Measurements from ENCODE around the gene MADD. TPM values are rescaled to one million over a fixed set of nuclear protein-coding genes. Genes with fewer than 3 reads are reported as not detected.

The MADD gene
- total and polyA plus RNA-seq, 2 experiments from 2014 or later = 9.9 to 17.4 TPM

DNA sequence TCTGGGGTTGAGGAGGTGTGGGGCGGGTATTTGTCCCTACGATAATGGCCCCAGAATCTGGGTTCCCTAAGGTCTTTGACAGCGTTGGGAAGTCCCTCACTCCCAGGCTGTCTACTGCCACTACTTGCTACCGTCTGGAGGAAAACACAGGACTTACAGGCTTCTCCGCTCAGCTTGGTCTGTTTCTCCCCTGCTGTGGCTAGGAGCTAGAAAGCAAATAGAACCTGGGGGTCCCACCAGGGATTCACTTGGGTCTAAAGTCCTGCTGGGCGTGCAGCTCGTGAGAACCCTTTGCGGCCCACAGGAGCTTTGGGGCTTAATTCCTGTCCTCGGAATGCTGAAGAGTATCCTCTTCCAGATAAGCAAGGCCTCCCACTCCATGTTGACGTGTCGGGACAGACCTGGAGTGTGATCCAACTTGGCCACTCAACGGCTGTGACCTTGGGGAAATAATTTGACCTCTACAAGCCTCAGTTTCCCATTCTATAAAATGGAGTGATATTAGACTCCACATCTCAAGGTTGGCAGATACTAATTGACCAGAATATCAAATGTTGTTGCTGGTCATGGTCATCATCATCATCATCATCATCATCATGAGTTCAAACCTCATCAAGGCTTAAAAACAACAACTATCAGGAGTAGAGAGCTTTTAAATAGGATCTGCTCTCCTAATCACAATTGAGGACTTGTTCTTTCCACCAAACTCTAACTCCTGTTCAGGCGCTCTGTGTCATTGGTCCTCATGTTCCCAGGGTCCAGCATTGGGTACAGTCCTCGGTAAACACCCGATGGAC lies 84.2 kb downstream of the MADD start:
- in situ Hi-C loops (cut with MboI) = no loop called here
- TF ChIP-seq EZH2 (IDR thresholded peaks at IDR 0.05; ENCODE audit: insufficient read depth, poor library complexity, severe bottlenecking) (no peak), EZH2phosphoT487 (IDR thresholded peaks at IDR 0.05; ENCODE audit: insufficient read depth, low read depth) (no peak)
- WGBS, 2 experiments (ENCODE audit: low coverage in 1 of 2, low lambda C conversion rate in 2 of 2, missing lambda C conversion rate in 2 of 2) = 80 to 81% methylated on average over 15 of the region's 15 CpGs

DNA sequence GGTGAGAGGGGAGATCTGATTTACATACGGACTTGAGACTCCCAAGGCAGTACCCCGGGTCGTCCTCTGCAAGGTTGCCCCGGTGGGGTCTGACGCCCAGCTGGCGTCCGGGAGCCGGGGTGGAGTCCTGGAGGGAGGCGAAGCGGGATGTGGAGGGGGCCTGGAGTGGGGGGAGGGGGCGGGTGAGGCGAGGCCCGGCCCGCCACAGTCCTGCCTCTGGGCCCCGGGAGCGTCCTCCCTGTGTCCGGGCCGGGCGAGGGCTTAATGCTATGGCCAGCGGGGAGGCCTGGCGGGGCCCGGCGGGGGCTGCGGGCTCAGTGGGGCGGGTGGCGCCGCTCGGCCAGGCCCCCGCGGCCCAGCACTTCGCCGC lies 85.0 kb downstream of the MADD start:
- in situ Hi-C loops (cut with MboI) = no loop called here
- Histone ChIP-seq H3K27ac (no peak overlapping the region), H3K4me3 (peak overlapping the region; percentile 60)

More for the DNA sequence above, 84.2 kb downstream of the MADD start:
- Histone ChIP-seq H3K79me2 (ENCODE audit: insufficient read depth) (no peaks in the 10 kb centered on the region), H3K9ac (peak overlapping the region; percentile 64; the same call in 1 of the 2 replicates), H3K4me2 (ENCODE audit: unreplicated experiment) (peak overlapping the region; percentile 36), H3K27me3 (replicated peaks; ENCODE audit: insufficient read depth) (no peaks in the 10 kb centered on the region), H3K9me3 (ENCODE audit: low read depth) (no peaks in the 10 kb centered on the region), H3K9me2 (ENCODE audit: insufficient read depth) (no peaks in the 10 kb centered on the region), H3K36me3 (ENCODE audit: low read depth) (no peaks in the 10 kb centered on the region), H3K27ac (no peak overlapping the region), H3K4me3 (no peak overlapping the region), H3F3A (ENCODE audit: insufficient read depth) (0 out of 2 replicates have a peak, but pooled peaks cover 5% of the 10 kb centered on the region), H4K20me1 (ENCODE audit: insufficient read depth) (no peaks in the 10 kb centered on the region), H3K4me1 (ENCODE audit: insufficient read depth) (no peaks in the 10 kb centered on the region), H2AFZ (peak overlapping the region; percentile 77)
- no peak for DNase-seq

DNA sequence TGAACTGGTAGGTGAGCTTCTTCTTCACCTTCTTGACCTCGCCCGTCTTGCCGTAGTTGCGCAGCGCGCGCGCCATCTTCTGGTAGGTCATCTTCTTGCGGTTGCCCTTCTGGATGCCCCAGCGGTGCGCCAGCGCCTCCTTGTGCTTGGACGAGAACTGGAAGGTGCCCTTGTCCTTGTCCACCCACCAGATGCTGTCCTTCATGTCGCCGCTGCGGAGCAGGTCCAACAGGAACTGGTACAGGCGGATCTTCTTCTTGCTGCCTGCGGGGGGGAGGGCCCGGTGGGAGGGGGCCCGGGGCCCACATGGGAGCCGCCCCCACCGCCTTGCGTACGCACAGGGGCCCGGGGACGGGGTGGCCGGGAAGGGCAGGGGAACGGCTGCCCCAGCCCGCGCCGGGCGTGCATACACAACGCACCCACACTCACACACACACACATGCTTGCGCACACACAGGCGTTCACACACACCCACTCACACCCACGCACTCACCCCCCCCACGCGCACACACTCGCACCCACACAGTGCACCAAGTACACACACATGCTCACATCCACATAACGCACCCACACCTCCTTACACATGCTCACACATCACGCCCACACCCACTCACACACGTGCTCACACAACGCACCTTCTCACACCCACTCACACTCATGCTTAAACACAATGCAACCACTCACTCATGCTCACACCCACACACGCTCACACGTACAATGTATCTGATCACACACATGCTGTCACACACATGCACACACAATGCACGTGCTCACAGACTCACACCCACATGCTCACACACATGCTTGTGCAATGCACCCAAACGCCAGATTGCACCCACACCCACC lies 85.6 kb downstream of the MADD start:
- peak overlapping the region; percentile 77 for H2AFZ ChIP-seq
- no peak overlapping the region for H3K27ac ChIP-seq
- H3K9me2 ChIP-seq (ENCODE audit: insufficient read depth) = no peaks in the 10 kb centered on the region
- in situ Hi-C loops (cut with MboI) = no loop called here
- H3K27me3 ChIP-seq (replicated peaks; ENCODE audit: insufficient read depth) = no peaks in the 10 kb centered on the region
- H3K4me3 ChIP-seq = peak overlapping the region; percentile 60
- 10 to 15% methylated on average over 23 to 42 of the region's 47 CpGs for WGBS, 2 experiments (ENCODE audit: low coverage in 1 of 2, low lambda C conversion rate in 2 of 2, missing lambda C conversion rate in 2 of 2)
- H3K9ac ChIP-seq = peak overlapping the region; percentile 64
- TF ChIP-seq EZH2phosphoT487 (IDR thresholded peaks at IDR 0.05; ENCODE audit: insufficient read depth, low read depth) (no peak), EZH2 (IDR thresholded peaks at IDR 0.05; ENCODE audit: insufficient read depth, poor library complexity, severe bottlenecking) (no peak)
- H3F3A ChIP-seq (ENCODE audit: insufficient read depth) = 0 out of 2 replicates have a peak, but pooled peaks cover 5% of the 10 kb centered on the region
- H3K36me3 ChIP-seq (ENCODE audit: low read depth) = no peaks in the 10 kb centered on the region
- H3K9me3 ChIP-seq (ENCODE audit: low read depth) = no peaks in the 10 kb centered on the region
- no peaks in the 10 kb centered on the region for H4K20me1 ChIP-seq (ENCODE audit: insufficient read depth)
- H3K4me2 ChIP-seq (ENCODE audit: unreplicated experiment) = peak overlapping the region; percentile 36
- no peaks in the 10 kb centered on the region for H3K79me2 ChIP-seq (ENCODE audit: insufficient read depth)
- H3K4me1 ChIP-seq (ENCODE audit: insufficient read depth) = no peaks in the 10 kb centered on the region
- peak; percentile 97 for DNase-seq

More for the DNA sequence above, 85.0 kb downstream of the MADD start:
- no peaks in the 10 kb centered on the region for H3K9me3 ChIP-seq (ENCODE audit: low read depth)
- H3K4me1 ChIP-seq (ENCODE audit: insufficient read depth) = no peaks in the 10 kb centered on the region
- H3K36me3 ChIP-seq (ENCODE audit: low read depth) = no peaks in the 10 kb centered on the region
- peak overlapping the region; percentile 77 for H2AFZ ChIP-seq
- no peak for DNase-seq
- H3K27me3 ChIP-seq (replicated peaks; ENCODE audit: insufficient read depth) = no peaks in the 10 kb centered on the region
- no peaks in the 10 kb centered on the region for H3K79me2 ChIP-seq (ENCODE audit: insufficient read depth)
- TF ChIP-seq EZH2 (IDR thresholded peaks at IDR 0.05; ENCODE audit: insufficient read depth, poor library complexity, severe bottlenecking) (no peak), EZH2phosphoT487 (IDR thresholded peaks at IDR 0.05; ENCODE audit: insufficient read depth, low read depth) (no peak)
- no peaks in the 10 kb centered on the region for H3K9me2 ChIP-seq (ENCODE audit: insufficient read depth)
- H3K9ac ChIP-seq = peak overlapping the region; percentile 64
- H4K20me1 ChIP-seq (ENCODE audit: insufficient read depth) = no peaks in the 10 kb centered on the region
- WGBS, 2 experiments (ENCODE audit: low coverage in 1 of 2, low lambda C conversion rate in 2 of 2, missing lambda C conversion rate in 2 of 2) = 4% methylated on average over 9 to 16 of the region's 32 CpGs
- peak overlapping the region; percentile 36 for H3K4me2 ChIP-seq (ENCODE audit: unreplicated experiment)
- 0 out of 2 replicates have a peak, but pooled peaks cover 5% of the 10 kb centered on the region for H3F3A ChIP-seq (ENCODE audit: insufficient read depth)
